Breast epithelium (tissue), 3 donors: ENCODE measurements around the gene CCDC170.

ENCODE experiments used
- POLR2A ChIP-seq: fragments of 450-650 bp; IDR thresholded peaks from one replicate; pipeline ENCODE4 v1.6.1; 2016; ENCODE audit warnings: antibody characterized with exemption, mild to moderate bottlenecking, moderate library complexity
- TF ChIP-seq, protein P1 (sequence below), 3 donors: fragments of 450-650 bp; IDR thresholded peaks; one replicate each; pipeline ENCODE4 v1.5.1; 2016 to 2017; ENCODE audit warnings: antibody characterized with exemption in 3 of 3, mild to moderate bottlenecking in 3 of 3, moderate library complexity in 3 of 3

DNA sequence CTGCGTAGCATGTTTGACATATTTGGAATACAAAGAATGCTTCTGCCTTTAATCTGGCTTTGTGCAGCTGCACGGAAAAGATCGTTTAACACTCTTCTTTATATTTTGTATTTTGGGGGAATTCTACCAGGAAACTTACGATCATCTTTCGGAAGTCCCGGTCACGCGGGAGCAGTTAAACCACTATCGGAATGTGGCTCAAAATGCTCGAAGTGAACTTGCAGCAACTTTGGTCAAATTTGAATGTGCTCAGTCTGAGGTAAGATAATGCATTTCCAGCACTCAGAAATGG is 42.3 kb downstream of the CCDC170 start:
- TF ChIP-seq, protein P1, sequence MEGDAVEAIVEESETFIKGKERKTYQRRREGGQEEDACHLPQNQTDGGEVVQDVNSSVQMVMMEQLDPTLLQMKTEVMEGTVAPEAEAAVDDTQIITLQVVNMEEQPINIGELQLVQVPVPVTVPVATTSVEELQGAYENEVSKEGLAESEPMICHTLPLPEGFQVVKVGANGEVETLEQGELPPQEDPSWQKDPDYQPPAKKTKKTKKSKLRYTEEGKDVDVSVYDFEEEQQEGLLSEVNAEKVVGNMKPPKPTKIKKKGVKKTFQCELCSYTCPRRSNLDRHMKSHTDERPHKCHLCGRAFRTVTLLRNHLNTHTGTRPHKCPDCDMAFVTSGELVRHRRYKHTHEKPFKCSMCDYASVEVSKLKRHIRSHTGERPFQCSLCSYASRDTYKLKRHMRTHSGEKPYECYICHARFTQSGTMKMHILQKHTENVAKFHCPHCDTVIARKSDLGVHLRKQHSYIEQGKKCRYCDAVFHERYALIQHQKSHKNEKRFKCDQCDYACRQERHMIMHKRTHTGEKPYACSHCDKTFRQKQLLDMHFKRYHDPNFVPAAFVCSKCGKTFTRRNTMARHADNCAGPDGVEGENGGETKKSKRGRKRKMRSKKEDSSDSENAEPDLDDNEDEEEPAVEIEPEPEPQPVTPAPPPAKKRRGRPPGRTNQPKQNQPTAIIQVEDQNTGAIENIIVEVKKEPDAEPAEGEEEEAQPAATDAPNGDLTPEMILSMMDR (IDR thresholded peaks at IDR 0.05): no peak
- no peak for TF ChIP-seq POLR2A
